Ecto neural progenitor cell (in vitro differentiated cells): ENCODE results near the gene SLC23A2.
"Not testable (repeated sequence)": the region's sequence is repeated elsewhere in the genome, so short reads cannot be mapped to it uniquely, and the experiment has no call there.

Experiments
- DNase-seq: peaks from one replicate; pipeline ENCODE4 v3.0.0-alpha.2; 2018; ENCODE audit warnings: low spot score

Gene SLC23A2

DNA sequence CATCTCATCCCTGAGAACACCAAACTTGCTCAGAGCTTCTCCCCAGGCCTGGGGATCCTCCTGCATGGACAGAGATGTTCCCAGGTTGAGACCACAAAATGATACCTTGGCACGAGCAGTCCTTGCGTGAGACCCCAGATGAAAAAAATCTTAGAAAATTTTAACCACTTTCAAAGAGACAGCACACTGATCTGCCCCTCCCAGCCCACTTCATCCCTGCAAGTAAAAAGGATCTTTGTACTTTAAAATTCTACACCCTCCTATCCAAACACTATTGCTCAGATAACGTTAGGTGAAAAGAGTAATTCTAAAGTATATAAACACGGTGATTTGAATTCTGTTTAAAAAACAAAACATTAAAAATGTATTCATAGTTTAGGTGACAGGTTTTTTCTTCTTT lies 98.5 kb downstream of the SLC23A2 start:
- no peak for DNase-seq

DNA sequence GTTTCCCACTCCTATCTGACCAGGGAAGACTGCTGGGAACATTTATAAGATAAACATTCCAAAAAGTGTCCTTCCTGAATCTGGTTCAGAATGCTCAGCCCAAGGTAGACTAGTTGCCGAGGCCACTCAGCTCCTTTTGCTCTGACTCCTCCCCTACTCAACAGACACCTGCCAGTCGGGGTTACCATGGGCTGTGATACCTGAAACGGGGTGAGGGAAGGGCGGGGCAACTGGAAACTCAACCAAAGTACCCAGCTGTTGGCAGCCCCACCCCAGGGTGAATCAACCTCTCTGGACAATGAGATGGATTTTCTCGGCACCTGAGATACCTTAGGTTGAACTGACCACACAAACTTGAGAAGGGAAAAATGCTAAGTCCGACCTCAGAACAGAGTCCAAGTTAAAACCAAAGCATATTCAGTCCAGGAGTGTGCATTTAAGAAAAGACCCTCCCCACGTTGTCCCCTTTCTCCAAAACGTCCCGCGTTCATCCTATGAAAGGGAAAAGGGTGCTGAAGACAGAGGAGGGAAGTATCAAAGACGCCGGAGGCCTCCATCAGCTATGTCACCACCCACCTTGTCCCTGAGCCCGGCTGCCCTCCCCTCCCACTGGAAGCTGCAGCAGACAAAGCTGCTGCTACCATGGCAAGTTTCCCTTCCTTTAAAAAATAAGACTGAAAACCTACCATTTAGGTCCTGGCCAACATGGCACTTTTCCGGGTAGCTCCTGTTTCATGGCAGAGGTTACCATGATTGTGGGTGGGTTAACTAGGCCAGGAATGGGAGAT lies 100.1 kb downstream of the SLC23A2 start:
- DNase-seq = no peak

DNA sequence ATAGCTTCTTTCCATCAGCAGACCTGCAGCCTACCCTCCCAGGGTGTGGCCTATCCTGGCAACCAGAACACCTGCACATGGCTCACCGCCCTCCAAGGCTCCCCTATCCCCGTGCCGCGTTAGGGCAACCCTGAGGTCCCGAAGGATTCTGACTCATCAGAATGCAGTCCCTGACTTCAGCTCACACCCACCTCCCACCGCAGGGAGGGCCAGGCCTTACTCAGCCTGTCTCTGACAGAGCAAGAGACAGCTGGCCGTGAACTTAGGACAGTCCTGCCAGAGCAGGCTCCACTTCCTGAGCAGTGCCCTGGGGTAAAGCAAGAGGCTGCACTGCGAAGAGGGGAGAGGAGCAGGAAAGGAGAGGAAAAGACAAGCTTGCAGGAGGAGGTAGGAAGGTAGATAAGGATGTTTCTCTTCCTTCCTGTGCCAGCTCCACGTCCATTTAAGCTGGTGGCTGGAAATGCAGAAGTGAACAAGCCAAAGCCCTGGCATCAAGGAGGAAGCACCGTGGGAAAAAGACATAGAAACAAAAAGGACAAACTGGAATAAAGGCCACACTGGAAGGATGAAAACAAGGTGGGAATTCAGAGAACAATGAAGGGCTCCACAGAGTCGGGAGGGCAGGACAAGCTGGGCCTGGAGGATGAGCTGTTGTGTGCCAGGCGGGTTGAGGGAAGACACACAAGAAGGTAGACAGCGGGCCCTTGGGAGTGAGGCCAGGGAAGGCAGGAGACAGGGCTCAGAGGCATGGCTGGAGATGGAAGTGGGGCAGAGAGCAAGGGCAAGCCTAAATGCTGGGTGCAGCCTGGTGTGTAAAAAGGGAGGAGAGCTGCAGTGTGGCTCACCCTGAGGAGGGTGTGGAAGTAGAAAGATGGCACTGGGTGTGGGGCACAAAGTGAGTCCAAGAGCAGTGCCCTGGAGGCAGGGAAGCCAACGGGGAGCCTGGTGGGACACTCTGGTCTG lies 102.7 kb downstream of the SLC23A2 start:
- DNase-seq = no peak

DNA sequence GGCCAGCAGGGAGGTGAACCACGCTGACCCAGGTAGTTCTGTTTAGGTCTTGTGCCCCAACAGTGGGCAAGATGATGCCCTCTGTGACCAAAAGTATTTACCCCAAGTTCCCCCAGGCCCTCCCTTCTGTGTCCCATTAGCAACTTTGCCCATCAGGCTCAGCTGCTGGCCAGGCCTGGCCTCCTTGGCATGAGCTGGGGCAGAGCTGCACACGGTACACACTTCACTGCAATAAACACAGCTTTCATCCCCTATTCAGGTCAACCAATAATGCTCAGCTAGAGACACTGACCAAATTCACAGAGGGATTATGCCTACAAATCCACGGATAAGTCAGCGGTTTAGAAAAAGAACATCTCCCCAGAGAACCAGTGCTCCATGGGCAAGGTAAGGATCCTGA lies 103.7 kb downstream of the SLC23A2 start:
- DNase-seq = no peak

DNA sequence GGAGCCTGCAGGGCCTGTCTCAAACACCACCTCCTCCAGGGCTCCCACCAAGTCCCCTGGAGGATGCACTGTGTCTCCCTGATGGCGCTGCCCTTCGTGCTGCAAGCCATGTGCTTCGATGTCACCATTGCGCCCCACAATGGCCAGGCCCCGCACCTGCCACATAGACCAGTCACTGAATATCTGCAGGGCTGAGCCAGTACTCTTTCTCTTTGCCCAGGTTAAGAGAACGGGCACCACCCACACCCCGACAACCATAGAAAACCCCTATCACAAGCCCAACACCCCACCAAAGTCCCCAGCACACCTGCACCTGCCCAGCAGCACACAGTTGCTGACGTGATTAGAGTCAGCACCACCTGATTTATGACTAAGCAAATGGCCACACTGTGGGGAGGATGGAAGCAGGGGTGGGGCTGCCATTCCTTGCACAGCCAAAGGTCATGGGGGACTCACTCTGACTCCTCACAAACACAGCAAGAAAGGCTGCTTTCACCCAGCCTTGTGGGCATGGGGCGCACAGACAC lies 104.3 kb downstream of the SLC23A2 start:
- peak; percentile 71 for DNase-seq

DNA sequence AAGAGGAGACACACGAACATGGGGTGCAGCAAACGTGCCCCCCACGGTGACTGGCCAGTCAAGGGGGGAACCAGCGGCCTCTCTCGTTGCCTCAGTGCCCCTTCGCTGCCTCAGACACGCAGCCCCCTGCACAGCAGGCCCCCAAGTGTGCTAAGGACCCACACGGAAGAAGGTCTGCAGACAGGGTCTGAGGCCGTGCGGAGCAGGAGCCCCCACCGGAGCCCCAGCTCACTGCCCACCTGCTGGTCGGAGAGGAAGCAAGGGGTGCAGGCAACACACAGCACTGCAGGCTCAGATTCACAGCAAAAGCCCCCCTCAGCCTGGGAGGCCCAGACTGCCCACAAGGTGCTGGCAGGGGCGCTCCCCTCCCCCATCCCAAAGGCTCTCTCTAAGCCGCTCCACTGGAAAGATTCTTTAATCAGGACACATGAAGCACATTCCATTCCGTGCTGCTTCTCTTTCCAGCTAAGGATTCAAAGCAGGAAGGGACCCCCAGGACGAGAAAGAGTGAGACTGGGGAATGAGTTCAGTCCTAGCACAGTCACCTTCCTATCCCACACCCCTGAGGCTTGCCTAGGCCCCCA lies 105.1 kb downstream of the SLC23A2 start:
- no peak for DNase-seq

DNA sequence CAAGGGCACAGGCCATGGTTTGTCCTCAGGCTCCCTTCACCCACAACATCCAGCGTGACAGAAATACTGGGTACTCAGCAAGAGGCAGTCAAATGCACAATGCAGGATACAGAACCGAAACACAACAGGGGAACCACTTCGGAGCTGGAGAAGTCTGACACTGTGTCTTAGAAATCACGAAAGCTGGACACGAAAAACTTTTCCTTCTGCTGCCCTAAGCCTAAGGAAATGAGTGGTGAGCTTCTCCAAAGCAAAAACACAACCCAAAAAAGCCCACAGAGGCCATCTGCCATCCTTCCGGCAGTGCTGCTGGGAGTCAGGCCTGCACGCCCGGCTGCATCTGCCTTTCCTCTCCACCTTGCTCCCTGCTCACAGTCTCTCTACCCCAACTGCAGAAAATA lies 106.3 kb downstream of the SLC23A2 start:
- DNase-seq = no peak

GRCh38 chr20:4894409-4894808 lies 106.9 kb downstream of the SLC23A2 start:
- DNase-seq = no peak

- DNase-seq = no peak
Observed at GRCh38 chr20:4893709-4894108, 107.6 kb downstream of the SLC23A2 start.

DNA sequence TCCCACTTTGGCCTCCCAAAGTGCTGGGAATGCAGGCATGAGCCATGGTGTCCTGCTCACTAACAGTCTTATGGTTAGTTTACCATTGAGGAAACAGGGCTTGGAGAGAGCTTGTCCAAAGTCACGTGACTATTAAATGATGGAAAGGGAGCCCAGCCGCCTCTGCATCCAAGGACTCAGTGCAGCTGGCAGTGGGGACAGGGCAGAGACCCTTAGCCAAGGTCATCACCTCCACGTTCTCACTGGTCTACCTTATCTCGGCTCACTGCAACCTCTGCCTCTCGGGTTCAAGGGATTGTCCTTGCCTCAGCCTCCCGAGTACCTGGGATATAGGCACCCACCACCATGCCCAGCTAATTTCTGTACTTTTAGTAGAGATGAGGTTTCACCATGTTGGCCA lies 109.3 kb downstream of the SLC23A2 start:
- DNase-seq = no peak

GRCh38 chr20:4891190-4891763 lies 110.0 kb downstream of the SLC23A2 start:
- DNase-seq = no peak

DNA sequence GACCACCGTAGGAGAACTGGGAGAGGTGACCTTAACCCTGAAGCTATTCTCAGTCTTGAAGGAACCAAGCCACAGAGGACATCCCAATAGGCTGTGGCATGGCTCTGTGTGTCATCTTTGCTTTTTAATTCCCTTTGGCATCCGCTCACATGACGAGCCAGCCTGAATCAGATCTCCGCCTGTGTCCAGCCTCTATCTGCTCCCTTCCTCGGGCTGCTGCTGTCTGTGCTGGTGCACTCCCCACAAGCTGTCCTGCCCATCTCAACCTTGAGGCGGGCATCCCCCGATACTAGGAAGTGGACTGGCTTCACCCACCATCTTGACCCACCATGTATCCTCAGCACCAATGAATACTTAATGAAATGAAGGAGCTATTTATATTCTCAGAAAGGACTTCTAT lies 111.9 kb downstream of the SLC23A2 start:
- no peak for DNase-seq

GRCh38 chr20:4887586-4887985 lies 113.7 kb downstream of the SLC23A2 start:
- DNase-seq = no peak

DNA sequence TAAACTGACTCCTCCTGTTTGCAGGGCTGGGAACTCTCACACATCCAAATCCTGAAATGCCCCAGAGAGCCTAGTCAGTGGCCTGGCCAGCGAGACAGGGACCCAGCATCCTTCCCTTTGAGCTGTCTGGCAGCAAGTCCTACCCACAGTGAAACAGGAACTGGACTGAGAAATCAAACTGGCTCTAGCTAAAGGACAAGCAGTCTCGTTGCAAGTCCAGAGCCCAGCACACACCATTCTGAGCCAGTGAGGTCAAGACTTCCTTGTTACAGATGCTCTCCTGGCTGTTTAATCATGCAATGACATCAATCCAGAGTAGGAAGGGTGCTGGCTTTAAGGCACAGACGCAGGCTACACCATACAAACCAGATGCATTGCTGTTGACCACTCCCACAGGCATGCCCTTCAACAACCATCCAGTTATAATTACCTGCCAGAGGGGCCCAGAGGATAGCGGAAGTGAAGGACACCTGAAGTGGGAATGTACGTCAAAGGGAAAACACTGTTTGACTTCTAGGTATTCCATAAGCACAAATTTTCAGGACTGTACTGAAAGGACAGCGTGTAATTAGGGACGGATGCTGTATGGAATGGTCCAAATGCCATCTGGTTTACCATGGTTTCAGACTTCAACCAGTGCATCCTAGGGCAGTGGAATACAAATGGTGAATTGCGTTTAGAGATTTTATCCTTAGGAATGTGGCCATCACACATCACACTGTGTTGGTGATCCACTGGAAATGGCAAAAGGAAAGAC lies 114.4 kb downstream of the SLC23A2 start:
- DNase-seq = no peak

DNA sequence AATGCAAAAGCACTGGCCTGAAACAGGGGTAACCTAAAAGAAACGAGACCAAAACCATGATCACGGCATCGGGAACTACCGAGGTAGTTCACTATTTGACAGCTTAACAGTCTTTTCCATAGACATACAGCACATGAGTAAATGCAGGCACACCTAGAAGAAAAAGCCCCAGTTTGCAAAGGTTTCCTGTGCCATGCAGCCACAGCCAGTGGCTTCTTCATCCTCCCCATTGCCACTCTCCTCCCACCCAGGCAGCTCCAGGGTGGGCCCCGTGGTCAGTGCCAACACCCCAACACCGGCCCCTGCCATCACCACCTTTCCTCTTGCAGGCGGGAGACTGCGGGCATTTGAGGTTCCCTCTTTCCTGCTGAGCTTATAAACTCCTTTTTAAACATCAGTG lies 115.4 kb downstream of the SLC23A2 start:
- DNase-seq = no peak

- DNase-seq = no peak
Observed at GRCh38 chr20:4883546-4883945, 117.8 kb downstream of the SLC23A2 start.

GRCh38 chr20:4883051-4883450 lies 118.3 kb downstream of the SLC23A2 start:
- no peak for DNase-seq

DNA sequence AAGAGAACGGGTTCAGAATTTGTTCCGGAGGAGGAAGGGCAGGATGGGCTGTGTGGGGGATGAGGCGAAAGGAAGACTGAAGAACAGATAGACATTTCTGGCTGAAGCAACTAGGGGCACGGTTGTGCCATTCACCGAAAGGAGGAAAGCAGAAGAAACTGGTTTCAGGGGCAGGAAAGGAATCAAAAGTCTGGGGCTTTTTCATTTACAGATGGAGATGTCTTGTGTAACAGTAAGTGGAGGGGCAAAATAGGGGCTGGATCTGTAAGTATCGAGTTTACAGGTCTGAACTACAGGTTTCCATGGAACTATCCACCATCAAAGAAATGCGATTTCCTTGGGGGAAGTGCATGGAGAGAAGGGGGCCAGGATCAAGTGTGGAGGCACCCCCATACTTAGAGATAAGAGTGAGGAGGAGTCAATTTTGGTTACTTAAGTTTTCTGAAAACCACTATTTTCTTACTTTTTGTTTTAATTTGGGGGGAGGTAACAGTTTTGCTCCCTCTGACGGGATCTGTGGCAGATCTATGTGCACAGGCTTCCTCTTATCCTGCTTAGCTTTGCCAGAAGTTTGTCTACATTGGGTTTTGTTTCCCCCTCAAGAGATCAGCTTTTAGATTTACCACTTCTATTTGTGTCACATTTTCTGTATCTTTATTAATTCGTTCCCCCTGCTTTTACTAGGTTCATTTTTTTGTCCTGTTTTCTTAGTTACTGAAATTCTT lies 120.1 kb downstream of the SLC23A2 start:
- no peak for DNase-seq

- DNase-seq = no peak
Observed at GRCh38 chr20:4880051-4880450, 121.3 kb downstream of the SLC23A2 start.

- not testable (repeated sequence) for DNase-seq
Observed at GRCh38 chr20:4878099-4878498, 123.2 kb downstream of the SLC23A2 start.

DNA sequence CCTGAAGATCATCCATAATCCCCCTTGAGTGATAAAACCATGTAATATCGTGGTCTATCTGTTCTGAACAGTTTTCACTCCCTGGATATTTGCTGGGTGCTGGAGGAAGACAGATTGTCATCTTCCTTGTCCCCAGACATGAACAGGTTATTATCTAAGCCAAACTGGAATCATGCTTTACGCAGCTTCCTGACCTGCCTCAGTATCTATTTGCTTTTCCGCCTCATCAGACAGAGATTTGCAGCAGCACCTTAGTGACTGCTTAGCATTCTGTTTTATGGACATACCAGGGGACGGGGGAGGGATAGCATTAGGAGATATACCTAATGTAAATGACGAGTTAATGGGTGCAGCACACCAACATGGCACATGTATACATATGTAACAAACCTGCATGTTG lies 124.6 kb downstream of the SLC23A2 start:
- DNase-seq = no peak
